HepG2 (cell line): Measurements from ENCODE around the gene HDAC4. TPM values are rescaled to one million over a fixed set of nuclear protein-coding genes. Genes with fewer than 3 reads are reported as not detected.

ENCODE experiments used
- ATAC-seq: fragments of 200-7000 bp; cut with Tn5 transposase; 3 replicates; pipeline ENCODE4 v1.9.1; 2020; ENCODE audit warnings: mild to moderate bottlenecking, moderate library complexity
- BruUV-seq: library from RNA; stranded (reverse); fragments of 400-500 nt; replicated peaks from 2 replicates; lab custom pipeline; 2021; lab: Mats Ljungman, UMichigan
- CTCF ChIA-PET: fragments of 300-600 bp; formaldehyde crosslinking; extraction: SDS; loops from one replicate; lab custom pipeline; 2021; ENCODE audit warnings: low total read pairs, inconsistent platforms, low intra/inter-chr PET ratio; lab: Yijun Ruan, JAX
- POLR2A ChIA-PET: fragments of 350-600 bp; sonication (Branson Sonifier 250); formaldehyde crosslinking; loops from one replicate; lab custom pipeline; 2020; ENCODE audit warnings: antibody characterized with exemption, inconsistent platforms; lab: Yijun Ruan, JAX
- DNase-seq: peaks from one replicate; pipeline ENCODE4 v3.0.0-alpha.2; 2015; ENCODE audit warnings: low spot score
- FAIRE-seq: peaks from 3 replicates; lab custom pipeline; 2011; peaks lifted over from hg19 to GRCh38; lab: Jason Lieb, UNC
- H2AFZ ChIP-seq: one replicate; pipeline ENCODE4 v1.6.1; 2011; ENCODE audit warnings: low read length, inconsistent platforms
- H3K27ac ChIP-seq: fragments of 300-600 bp; 3 replicates; pipeline ENCODE4 v1.8.0; 2011; ENCODE audit warnings: mixed run types, mild to moderate bottlenecking, mixed read lengths, low read length, inconsistent platforms; ENCODE audit not compliant: insufficient read depth; ENCODE audit errors: extremely low read length
- H3K27me3 ChIP-seq, 2 experiments: fragments of 200-600 bp in 1 of 2; 2 replicates in 1 of 2; 3 replicates in 1 of 2; pipeline versions ENCODE4 v1.6.0 to v1.8.0; 2011; ENCODE audit warnings: low read length in 2 of 2, mild to moderate bottlenecking in 2 of 2, moderate library complexity in 2 of 2, inconsistent platforms in 1 of 2; ENCODE audit not compliant: insufficient read depth in 2 of 2, control insufficient read depth in 1 of 2
- H3K36me3 ChIP-seq, 2 experiments: fragments of 200-600 bp in 1 of 2; replicated peaks in 1 of 2; 2 replicates in 1 of 2; 3 replicates in 1 of 2; pipeline versions ENCODE4 v1.5.1 to v1.8.0; 2011; ENCODE audit warnings: low read length in 2 of 2, inconsistent platforms in 1 of 2; ENCODE audit not compliant: insufficient read depth in 2 of 2, control insufficient read depth in 1 of 2
- H3K4me1 ChIP-seq: 2 replicates; pipeline ENCODE4 v1.5.1; 2012; ENCODE audit warnings: low read length, inconsistent platforms; ENCODE audit not compliant: insufficient read depth
- H3K4me2 ChIP-seq: 2 replicates; pipeline ENCODE4 v1.6.0; 2011; ENCODE audit warnings: low read depth, low read length, inconsistent platforms
- H3K4me3 ChIP-seq, 3 experiments: fragments of 200-600 bp in 1 of 3; sonication (generic), shearing (Covaris generic) in 1 of 3; replicated peaks in 1 of 3; 2 replicates each; pipeline ENCODE4 v1.5.1; 2011 to 2016; ENCODE audit warnings: low read length in 3 of 3, inconsistent platforms in 2 of 3, low read depth in 2 of 3, mild to moderate bottlenecking in 2 of 3, control low read depth in 1 of 3, mixed read lengths in 1 of 3; ENCODE audit not compliant: insufficient read depth in 1 of 3
- H3K79me2 ChIP-seq: one replicate; pipeline ENCODE4 v1.6.1; 2011; ENCODE audit warnings: low read length, inconsistent platforms; ENCODE audit not compliant: insufficient read depth
- H3K9ac ChIP-seq: 2 replicates; pipeline ENCODE4 v1.6.0; 2011; ENCODE audit warnings: mild to moderate bottlenecking, low read depth, low read length, inconsistent platforms; ENCODE audit not compliant: insufficient read depth
- H3K9me3 ChIP-seq: 2 replicates; pipeline ENCODE4 v1.5.1; 2012; ENCODE audit warnings: mild to moderate bottlenecking, low read length
- H4K20me1 ChIP-seq: 2 replicates; pipeline ENCODE4 v1.6.0; 2011; ENCODE audit warnings: inconsistent platforms, mild to moderate bottlenecking, low read length, moderate library complexity; ENCODE audit not compliant: insufficient read depth
- NKX3-1 ChIP-seq: sonication (generic); formaldehyde crosslinking; IDR thresholded peaks from 2 replicates; pipeline ENCODE4 v1.5.0; 2020; ENCODE audit warnings: missing genetic modification reagents
- NR2F6 ChIP-seq, 2 experiments: IDR thresholded peaks; 2 replicates each; pipeline ENCODE4 v1.6.1; 2016; ENCODE audit warnings: antibody characterized with exemption in 1 of 2, mild to moderate bottlenecking in 1 of 2
- REST ChIP-seq, 2 experiments: IDR thresholded peaks; 2 replicates each; pipeline ENCODE4 v1.6.1; 2011 to 2012; ENCODE audit warnings: low read length in 2 of 2, borderline replicate concordance in 1 of 2, low read depth in 1 of 2, mild to moderate bottlenecking in 1 of 2, moderate library complexity in 1 of 2
- RFXANK ChIP-seq: IDR thresholded peaks from 2 replicates; pipeline ENCODE4 v1.6.1; 2016
- RNF2 ChIP-seq: fragments of 450-650 bp; conservative IDR thresholded peaks from 2 replicates; pipeline ENCODE4 v1.6.1; 2016; ENCODE audit warnings: low read depth
- SNAI1 ChIP-seq: sonication (generic); formaldehyde crosslinking; IDR thresholded peaks from 2 replicates; pipeline ENCODE4 v1.5.0; 2020; ENCODE audit warnings: mild to moderate bottlenecking, missing genetic modification reagents, borderline replicate concordance
- XBP1 ChIP-seq: sonication (generic); formaldehyde crosslinking; IDR thresholded peaks from 2 replicates; pipeline ENCODE4 v1.5.0; 2020; ENCODE audit warnings: missing genetic modification reagents
- YEATS4 ChIP-seq: sonication (generic); formaldehyde crosslinking; IDR thresholded peaks from 2 replicates; pipeline ENCODE4 v1.4.0; 2020; ENCODE audit warnings: missing genetic modification reagents, borderline replicate concordance
- WGBS: methylation state at CpG from one replicate; pipeline ENCODE4 v1.1.6; 2017; ENCODE audit warnings: low lambda C conversion rate; 5-methylcytosine and 5-hydroxymethylcytosine counted together
- in situ Hi-C: cut with HindIII; loops from 2 replicates; pipeline ENCODE4 v1.10.0; 2017; ENCODE audit warnings: low pct_unique_long_range_greater_than_20kb; ENCODE audit not compliant: extremely low pct_ligation_motif_present
- intact Hi-C: fragments of 100-400 bp; cut with micrococcal nuclease; formaldehyde crosslinking; loops from one replicate; pipeline ENCODE4 v1.10.0; 2022; ENCODE audit not compliant: unreplicated experiment
- polyA plus RNA-seq, 8 experiments: library from polyadenylated mRNA; depleted of rRNA in 3 of 8; stranded (reverse) in 7 of 8; unstranded in 1 of 8; fragments of >200 nt; fragmentation: Illumina TruSeq in 4 of 8; extraction: Trizol in 4 of 8; gene quantifications; 2 replicates each; pipeline versions ENCODE4 v1.2.1 to v1.2.3, GENCODE V29; 2011 to 2016; ENCODE audit warnings: low read depth in 4 of 8, missing spikeins in 1 of 8, mixed read lengths in 1 of 8; ENCODE audit not compliant: insufficient read depth in 1 of 8
- total RNA-seq, 5 experiments: library from RNA; depleted of rRNA; stranded (reverse); fragments of >200 nt; fragmentation: Illumina TruSeq; extraction: Trizol; gene quantifications; 2 replicates each; pipeline ENCODE4 v1.2.3, GENCODE V29; 2016; ENCODE audit warnings: low read depth in 1 of 5

The HDAC4 gene
- total and polyA plus RNA-seq, 2 of the 13 experiments (the other 11 are each of a cell fraction or from before 2014, with no cell fraction given), result 10.1 to 11.5 TPM

DNA sequence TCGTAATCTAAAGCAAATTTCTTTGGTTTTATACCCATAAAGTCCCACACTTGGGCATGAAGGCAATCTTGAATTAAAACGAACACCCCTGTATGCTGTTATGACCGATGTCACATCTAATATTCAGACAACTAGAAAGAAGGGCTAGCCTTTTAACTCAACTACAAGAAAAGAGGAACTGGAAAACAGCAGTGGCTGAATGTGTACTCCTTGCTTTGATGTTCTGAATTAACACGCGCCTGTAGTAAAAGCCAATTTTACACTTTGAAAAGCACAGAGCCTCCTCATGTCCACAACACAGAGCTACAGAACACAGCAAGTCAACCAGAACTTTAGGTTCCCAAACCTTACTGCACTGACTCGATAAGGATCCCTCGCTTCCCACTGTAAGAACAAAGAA, 147.6 kb downstream of the HDAC4 start:
- no peak overlapping the region for H3K27ac ChIP-seq
- intact Hi-C loops, result no loop called here
- ATAC-seq (no peak), FAIRE-seq (no peak), DNase-seq (no peak)
- H3K4me1 ChIP-seq, result peaks cover 22% of the 10 kb centered on the region
- peaks cover 5% of the 10 kb centered on the region; the same call in 1 of the 2 replicates for H4K20me1 ChIP-seq
- POLR2A ChIA-PET, result no interaction called here
- no peaks in the 10 kb centered on the region; a peak in 2 of 5 replicates for H3K36me3 ChIP-seq
- no peak overlapping the region for H3K9ac ChIP-seq
- no peaks in the 10 kb centered on the region for H3K9me3 ChIP-seq
- peaks cover 28% of the 10 kb centered on the region for H3K79me2 ChIP-seq
- no TSS peak for BruUV-seq
- 97% methylated on average over 7 of the region's 7 CpGs for WGBS
- no peak for TF ChIP-seq REST (IDR thresholded peaks at IDR 0.05; ENCODE audit: borderline replicate concordance in 1 of 2, low read depth in 1 of 2, low read length in 2 of 2)
- TF ChIP-seq NR2F6 (IDR thresholded peaks at IDR 0.05), result no peak
- no peak for TF ChIP-seq NR2F6 (CRISPR knock-in tag; IDR thresholded peaks at IDR 0.05)
- TF ChIP-seq NKX3-1 (CRISPR knock-in tag), result no peak
- TF ChIP-seq XBP1, result no peak
- TF ChIP-seq RNF2, result no peak
- no peak for TF ChIP-seq SNAI1 (CRISPR knock-in tag)
- TF ChIP-seq YEATS4 (CRISPR knock-in tag), result no peak
- TF ChIP-seq RFXANK, result no peak
- H3K27me3 ChIP-seq, result no peaks in the 10 kb centered on the region
- CTCF ChIA-PET, result no interaction called here
- H3K4me2 ChIP-seq, result no peak overlapping the region
- no peak overlapping the region for H2AFZ ChIP-seq
- in situ Hi-C loops, result no loop called here
- no peak overlapping the region for H3K4me3 ChIP-seq
